Fibroblast of skin of right biceps (primary cell): ENCODE data around the gene RCOR1.
"Not testable (repeated sequence)": the region's sequence is repeated elsewhere in the genome, so short reads cannot be mapped to it uniquely, and the experiment has no call there.

Experiments
- DNase-seq: peaks from one replicate; pipeline ENCODE4 v3.0.0-alpha.2; 2013

The RCOR1 gene

GRCh38 chr14:102758087-102758486 lies 165.6 kb downstream of the RCOR1 start:
- DNase-seq, result no peak

- DNase-seq, result no peak
These were observed 167.2 kb downstream of the RCOR1 start for GRCh38 chr14:102759456-102760187.

GRCh38 chr14:102760496-102761193 lies 168.2 kb downstream of the RCOR1 start:
- DNase-seq, result no peak

GRCh38 chr14:102761206-102761605 lies 168.8 kb downstream of the RCOR1 start:
- DNase-seq, result no peak

GRCh38 chr14:102764220-102764671 lies 171.8 kb downstream of the RCOR1 start:
- no peak for DNase-seq

- not testable (repeated sequence) for DNase-seq
These were observed 173.3 kb downstream of the RCOR1 start for GRCh38 chr14:102765770-102766169.

- no peak for DNase-seq
These were observed 176.0 kb downstream of the RCOR1 start for GRCh38 chr14:102768223-102769048.

GRCh38 chr14:102769049-102769327 lies 176.5 kb downstream of the RCOR1 start:
- DNase-seq, result no peak

- DNase-seq, result no peak
These were observed 178.0 kb downstream of the RCOR1 start for GRCh38 chr14:102770147-102771123.

GRCh38 chr14:102771144-102771543 lies 178.7 kb downstream of the RCOR1 start:
- no peak for DNase-seq

GRCh38 chr14:102772781-102773570 lies 180.5 kb downstream of the RCOR1 start:
- DNase-seq, result no peak

- DNase-seq, result peak; percentile 73
These were observed 182.1 kb downstream of the RCOR1 start for GRCh38 chr14:102774391-102775153.

- DNase-seq, result peak; percentile 68
These were observed 183.7 kb downstream of the RCOR1 start for GRCh38 chr14:102775855-102776760.

- DNase-seq, result peak; percentile 69
These were observed 184.6 kb downstream of the RCOR1 start, which contains the start of gene TRAF3 for GRCh38 chr14:102776761-102777710. Gene TRAF3 (plus strand): TSS chr14:102777449. CDS start chr14:102870202, 92,753 bp downstream.

- no peak for DNase-seq
These were observed 185.4 kb downstream of the RCOR1 start for GRCh38 chr14:102777711-102778337.

GRCh38 chr14:102778338-102779083 lies 186.1 kb downstream of the RCOR1 start:
- peak; percentile 37 for DNase-seq

GRCh38 chr14:102779084-102779462 lies 186.6 kb downstream of the RCOR1 start:
- no peak for DNase-seq
